H1 (cell line): ENCODE results near the gene TRIM24. TPM values are rescaled to one million over a fixed set of nuclear protein-coding genes. Genes with fewer than 3 reads are reported as not detected.

Source experiments
- CTCF ChIA-PET: fragments of 300-600 bp; sonication (Branson Sonifier 250); formaldehyde crosslinking; loops from one replicate; lab custom pipeline; 2021; ENCODE audit not compliant: partially characterized antibody; lab: Charles Lee
- POLR2A ChIA-PET: fragments of 300-600 bp; sonication (Branson Sonifier 250); formaldehyde crosslinking; loops from one replicate; lab custom pipeline; 2021; ENCODE audit warnings: inconsistent platforms; ENCODE audit not compliant: partially characterized antibody; lab: Charles Lee
- DNase-seq, 2 experiments: peaks; one replicate each; pipeline versions ENCODE4 v3.0.0 to v3.0.0-alpha.2; 2010 to 2022; ENCODE audit warnings: low spot score in 2 of 2, low read depth in 1 of 2, mixed read lengths in 1 of 2
- FAIRE-seq: peaks from 2 replicates; lab custom pipeline; 2011; peaks lifted over from hg19 to GRCh38; lab: Jason Lieb, UNC
- H2AFZ ChIP-seq: 2 replicates; pipeline ENCODE4 v1.8.1; 2012; ENCODE audit warnings: low read length, inconsistent platforms
- H2AK5ac ChIP-seq: 2 replicates; pipeline ENCODE4 v1.6.1; 2013; ENCODE audit warnings: low read depth, low read length
- H2BK120ac ChIP-seq: replicated peaks from 2 replicates; pipeline ENCODE3; 2013; ENCODE audit warnings: low read depth, low read length, inconsistent platforms
- H2BK12ac ChIP-seq: 2 replicates; pipeline ENCODE4 v1.6.1; 2013; ENCODE audit warnings: low read depth, low read length
- H2BK15ac ChIP-seq: 2 replicates; pipeline ENCODE4 v1.6.1; 2013; ENCODE audit warnings: low read length
- H2BK20ac ChIP-seq: 2 replicates; pipeline ENCODE4 v1.6.1; 2013; ENCODE audit warnings: low read length
- H2BK5ac ChIP-seq: 2 replicates; pipeline ENCODE4 v1.6.1; 2013; ENCODE audit warnings: low read depth, low read length
- H3K14ac ChIP-seq: 2 replicates; pipeline ENCODE4 v1.6.1; 2013; ENCODE audit warnings: inconsistent platforms; ENCODE audit not compliant: insufficient read length
- H3K18ac ChIP-seq: 2 replicates; pipeline ENCODE4 v1.6.1; 2013; ENCODE audit warnings: low read length; ENCODE audit errors: extremely low read depth
- H3K23ac ChIP-seq: 2 replicates; pipeline ENCODE4 v1.6.1; 2013; ENCODE audit warnings: inconsistent platforms; ENCODE audit not compliant: insufficient read length
- H3K23me2 ChIP-seq: 2 replicates; pipeline ENCODE4 v1.6.1; 2013; ENCODE audit warnings: low read depth, low read length
- H3K27ac ChIP-seq: 2 replicates; pipeline ENCODE4 v1.6.1; 2011; ENCODE audit warnings: low read depth, low read length, inconsistent platforms
- H3K27me3 ChIP-seq, 4 experiments: replicated peaks in 1 of 4; 1 replicate in 1 of 4; 2 replicates in 3 of 4; pipeline versions ENCODE4 v1.6.1 to v1.8.1; 2011 to 2013; ENCODE audit warnings: low read length in 3 of 4, mild to moderate bottlenecking in 3 of 4, inconsistent platforms in 2 of 4, mixed read lengths in 2 of 4, moderate library complexity in 1 of 4; ENCODE audit not compliant: control insufficient read depth in 3 of 4, insufficient read depth in 3 of 4; ENCODE audit errors: extremely low read depth in 1 of 4
- H3K36me3 ChIP-seq, 4 experiments: 2 replicates each; pipeline versions ENCODE4 v1.6.1 to v1.8.1; 2011 to 2013; ENCODE audit warnings: mild to moderate bottlenecking in 4 of 4, low read length in 3 of 4, moderate library complexity in 2 of 4, control low read depth in 1 of 4, inconsistent platforms in 1 of 4; ENCODE audit not compliant: insufficient read depth in 4 of 4, control insufficient read depth in 2 of 4
- H3K4ac ChIP-seq: replicated peaks from 2 replicates; pipeline ENCODE3; 2013; ENCODE audit warnings: low read length, low read depth, mixed read lengths, inconsistent platforms; ENCODE audit not compliant: insufficient read length
- H3K4me1 ChIP-seq, 4 experiments: replicated peaks in 1 of 4; 1 replicate in 1 of 4; 2 replicates in 3 of 4; pipeline versions ENCODE4 v1.6.1 to v1.8.1; 2011 to 2013; ENCODE audit warnings: low read length in 3 of 4, inconsistent platforms in 2 of 4, mixed read lengths in 1 of 4; ENCODE audit not compliant: insufficient read depth in 4 of 4, control insufficient read depth in 3 of 4
- H3K4me2 ChIP-seq, 2 experiments: 2 replicates each; pipeline versions ENCODE4 v1.6.1 to v1.8.1; 2011 to 2013; ENCODE audit warnings: low read depth in 2 of 2, low read length in 2 of 2, control low read depth in 1 of 2, inconsistent platforms in 1 of 2, mild to moderate bottlenecking in 1 of 2; ENCODE audit not compliant: insufficient read depth in 1 of 2
- H3K4me3 ChIP-seq, 4 experiments: fragments of 200-600, 300-600 bp in 1 of 4; sonication (generic), shearing (Covaris generic), sonication (Bioruptor Twin) in 1 of 4; 2 replicates each; pipeline versions ENCODE4 v1.5.1 to v1.8.1; 2011 to 2016; ENCODE audit warnings: low read length in 4 of 4, low read depth in 3 of 4, control low read depth in 2 of 4, inconsistent platforms in 2 of 4, mild to moderate bottlenecking in 2 of 4, mixed read lengths in 1 of 4, moderate library complexity in 1 of 4; ENCODE audit not compliant: insufficient read depth in 2 of 4; ENCODE audit errors: extremely low read depth in 1 of 4
- H3K56ac ChIP-seq: replicated peaks from 2 replicates; pipeline ENCODE3; 2013; ENCODE audit warnings: low read depth, mild to moderate bottlenecking, mixed read lengths, low read length, inconsistent platforms; ENCODE audit not compliant: insufficient read length
- H3K79me1 ChIP-seq: 2 replicates; pipeline ENCODE4 v1.6.1; 2013; ENCODE audit warnings: low read depth, low read length, control low read depth
- H3K79me2 ChIP-seq, 2 experiments: 2 replicates each; pipeline versions ENCODE4 v1.6.1 to v1.8.1; 2012 to 2013; ENCODE audit warnings: low read length in 2 of 2, mild to moderate bottlenecking in 2 of 2, inconsistent platforms in 1 of 2; ENCODE audit not compliant: insufficient read depth in 2 of 2, control insufficient read depth in 1 of 2
- H3K9ac ChIP-seq, 4 experiments: replicated peaks in 1 of 4; 1 replicate in 1 of 4; 2 replicates in 3 of 4; pipeline versions ENCODE4 v1.6.1 to v1.8.1; 2011 to 2013; ENCODE audit warnings: low read depth in 3 of 4, low read length in 3 of 4, control low read depth in 2 of 4, mild to moderate bottlenecking in 2 of 4, moderate library complexity in 2 of 4, inconsistent platforms in 1 of 4; ENCODE audit errors: extremely low read depth in 1 of 4
- H3K9me3 ChIP-seq, 2 experiments: 2 replicates each; pipeline versions ENCODE4 v1.6.1 to v1.8.1; 2012 to 2013; ENCODE audit warnings: mild to moderate bottlenecking in 2 of 2, moderate library complexity in 2 of 2, control low read depth in 1 of 2, inconsistent platforms in 1 of 2, low read depth in 1 of 2, low read length in 1 of 2, mixed read lengths in 1 of 2; ENCODE audit not compliant: insufficient read depth in 2 of 2
- H4K20me1 ChIP-seq, 2 experiments: replicated peaks in 1 of 2; 2 replicates each; pipeline versions ENCODE3 to v1.8.1; 2011 to 2013; ENCODE audit warnings: inconsistent platforms in 2 of 2, low read length in 2 of 2, mild to moderate bottlenecking in 1 of 2; ENCODE audit not compliant: insufficient read depth in 2 of 2, control insufficient read depth in 1 of 2
- H4K5ac ChIP-seq: 2 replicates; pipeline ENCODE4 v1.6.1; 2013; ENCODE audit warnings: low read length, low read depth, mixed read lengths, inconsistent platforms; ENCODE audit not compliant: insufficient read length
- H4K8ac ChIP-seq: 2 replicates; pipeline ENCODE4 v1.8.0; 2013; ENCODE audit warnings: mild to moderate bottlenecking, moderate library complexity, low read length, inconsistent platforms; ENCODE audit not compliant: insufficient read depth; ENCODE audit errors: extremely low read depth
- H4K91ac ChIP-seq: replicated peaks from 2 replicates; pipeline ENCODE3; 2013; ENCODE audit warnings: low read length, mixed read lengths, inconsistent platforms; ENCODE audit not compliant: insufficient read length
- BRCA1 ChIP-seq: IDR thresholded peaks from 2 replicates; pipeline ENCODE4 v1.6.1; 2012; ENCODE audit warnings: low read depth, low read length, improper control_type of control experiment
- CBX5 ChIP-seq: fragments of 300-800, 300-1000 bp; sonication (generic); IDR thresholded peaks from 2 replicates; pipeline ENCODE4 v1.7.1; 2016; ENCODE audit warnings: antibody characterized with exemption, low read length, low read depth
- GTF2F1 ChIP-seq: IDR thresholded peaks from 2 replicates; pipeline ENCODE4 v1.6.1; 2012; ENCODE audit warnings: low read depth, low read length, improper control_type of control experiment, borderline replicate concordance
- JUN ChIP-seq: IDR thresholded peaks from 2 replicates; pipeline ENCODE4 v1.6.1; 2011; ENCODE audit warnings: low read depth, mild to moderate bottlenecking, improper control_type of control experiment, low read length
- KDM1A ChIP-seq: fragments of 200-600, 300-600 bp; sonication (generic); IDR thresholded peaks from 2 replicates; pipeline ENCODE4 v1.7.1; 2016; ENCODE audit warnings: mild to moderate bottlenecking, low read length, borderline replicate concordance
- KDM4A ChIP-seq: IDR thresholded peaks from one replicate; pipeline ENCODE4 v1.7.1; 2012; ENCODE audit warnings: low read depth, mild to moderate bottlenecking, moderate library complexity, low read length, inconsistent platforms; ENCODE audit not compliant: severe bottlenecking
- RNF2 ChIP-seq: fragments of 200-900, 300-1000 bp; sonication (generic); IDR thresholded peaks from 2 replicates; pipeline ENCODE4 v1.7.1; 2016; ENCODE audit warnings: borderline replicate concordance, low read depth, mild to moderate bottlenecking, antibody characterized with exemption, low read length; ENCODE audit not compliant: poor library complexity, severe bottlenecking; ENCODE audit errors: missing control alignments
- TCF12 ChIP-seq: IDR thresholded peaks from 2 replicates; pipeline ENCODE4 v1.6.1; 2011; ENCODE audit warnings: low read depth, mild to moderate bottlenecking, low read length
- WGBS, 2 experiments: shearing (Covaris generic) in 1 of 2; methylation state at CpG; one replicate each; pipeline versions ENCODE4 v1.1.6 to v1.1.7; 2013 to 2015; ENCODE audit warnings: low lambda C conversion rate in 2 of 2, mixed read lengths in 2 of 2, inconsistent platforms in 1 of 2, low coverage in 1 of 2, missing lambda C conversion rate in 1 of 2; ENCODE audit not compliant: insufficient replicate concordance in 2 of 2, insufficient coverage in 1 of 2, insufficient read length in 1 of 2; ENCODE audit errors: extremely low coverage in 1 of 2, missing lambda C conversion rate in 1 of 2; 5-methylcytosine and 5-hydroxymethylcytosine counted together
- polyA plus RNA-seq, 7 experiments: library from polyadenylated mRNA; depleted of rRNA in 3 of 7; stranded (reverse) in 5 of 7; unstranded in 2 of 7; fragments of >200 nt in 5 of 7; fragments of 200-250 nt in 2 of 7; gene quantifications; 1 replicate in 5 of 7; 2 replicates in 1 of 7; 4 replicates in 1 of 7; pipeline versions ENCODE4 v1.2.1 to v1.2.3, GENCODE V29; 2011 to 2013; ENCODE audit warnings: missing spikeins in 2 of 7, mixed read lengths in 2 of 7
- total RNA-seq: library from RNA; stranded (reverse); fragmentation: NEBNext Ultra II Directional; extraction: Animal tissue kit (Norgen Biotek cat#: 25700); gene quantifications from 2 replicates; pipeline ENCODE4 v1.2.1, GENCODE V29; 2021
- TF ChIP-seq, protein P1 (sequence below): IDR thresholded peaks from 2 replicates; pipeline ENCODE4 v1.6.1; 2012; ENCODE audit warnings: inconsistent platforms

The TRIM24 gene
- total and polyA plus RNA-seq, 2 of the 8 experiments (the other 6 are each of a cell fraction or from before 2014, with no cell fraction given): 67.6 to 149 TPM

DNA sequence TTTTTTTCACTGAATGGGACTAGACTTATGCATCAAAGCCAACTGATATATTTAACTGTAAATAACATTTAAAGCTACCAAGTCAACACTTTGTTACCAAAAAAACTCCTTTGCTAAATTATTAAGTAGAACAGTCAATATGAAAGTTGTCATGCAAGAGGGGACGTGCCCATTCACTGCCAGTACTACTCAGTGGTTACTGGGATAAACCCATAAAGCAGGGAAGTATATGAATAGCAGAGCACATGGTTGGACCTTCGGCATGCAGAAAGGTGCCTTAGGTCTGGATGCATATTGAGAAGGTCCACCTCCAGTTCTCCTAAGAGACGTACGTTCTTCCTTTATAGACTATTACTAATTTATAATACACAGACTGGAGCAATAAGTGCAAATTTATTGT lies 121.0 kb downstream of the TRIM24 start:
- Histone ChIP-seq H3K56ac (no peak overlapping the region), H3K9ac (no peak overlapping the region), H2BK12ac (no peak overlapping the region), H3K36me3 (peaks cover 20 to 98% (median 71%) of the 10 kb centered on the region in 4 experiments), H2BK15ac (no peak overlapping the region), H2BK20ac (no peak overlapping the region), H3K27ac (no peak overlapping the region), H3K9me3 (no peaks in the 10 kb centered on the region), H3K27me3 (no peaks in the 10 kb centered on the region), H2BK5ac (no peak overlapping the region), H3K18ac (no peak overlapping the region), H4K20me1 (no peaks in the 10 kb centered on the region), H3K23ac (no peak overlapping the region), H3K79me2 (0 out of 4 replicates have a peak, but pooled peaks cover 0 to 3% of the 10 kb centered on the region in 2 experiments), H3K23me2 (no peaks in the 10 kb centered on the region; the same call in 1 of the 2 replicates), H4K91ac (no peak overlapping the region), H3K79me1 (no peaks in the 10 kb centered on the region), H4K5ac (no peak overlapping the region), H3K14ac (no peak overlapping the region), H2AK5ac (no peak overlapping the region), H2BK120ac (no peak overlapping the region), H3K4me2 (no peak overlapping the region), H4K8ac (no peak overlapping the region), H3K4me3 (no peak overlapping the region), H3K4ac (no peak overlapping the region), H2AFZ (no peak overlapping the region), H3K4me1 (no peaks in the 10 kb centered on the region)
- DNase-seq (no peak), FAIRE-seq (no peak)
- ChIA-PET POLR2A (no interaction called here), CTCF (interaction anchor here (0.6 to 2.6 kb wide), 2 partner anchors 158 to 271 kb away, joined by 3 to 8 read pairs; no protein-coding TSS in a partner anchor)
- 87% methylated on average over 4 of the region's 4 CpGs; no CpG with 5 or more reads in 1 of the 2 experiments for WGBS, 2 experiments
- TF ChIP-seq KDM4A (no peak), GTF2F1 (no peak), JUN (no peak), BRCA1 (no peak), KDM1A (no peak), TCF12 (no peak), RNF2 (no peak), CBX5 (no peak)
- TF ChIP-seq, protein P1, sequence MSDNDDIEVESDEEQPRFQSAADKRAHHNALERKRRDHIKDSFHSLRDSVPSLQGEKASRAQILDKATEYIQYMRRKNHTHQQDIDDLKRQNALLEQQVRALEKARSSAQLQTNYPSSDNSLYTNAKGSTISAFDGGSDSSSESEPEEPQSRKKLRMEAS: no peak
